ENCODE data around the gene IGFLR1.
"Not testable (repeated sequence)": the region's sequence is repeated elsewhere in the genome, so short reads cannot be mapped to it uniquely, and the experiment has no call there.

DNA sequence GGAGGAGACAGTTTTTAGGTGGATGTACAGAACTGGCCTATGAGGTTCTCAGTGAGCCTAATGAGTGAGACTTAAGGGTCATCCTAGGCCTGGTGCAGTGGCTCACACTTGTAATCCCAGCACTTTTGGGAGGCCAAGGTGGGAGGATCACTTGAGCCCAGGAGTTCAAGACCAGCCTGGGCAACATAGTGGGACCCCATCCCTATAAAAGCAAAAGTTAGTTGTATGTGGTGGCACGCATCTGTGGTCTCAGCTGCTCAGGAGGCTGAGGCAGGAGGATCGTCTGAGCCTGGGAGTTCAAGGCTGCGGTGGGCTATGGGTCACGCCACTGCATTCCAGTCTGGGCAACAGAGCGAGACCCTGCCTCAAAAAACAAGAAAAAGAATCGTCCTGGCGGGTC, 18.1 kb downstream of the IGFLR1 start:
- not testable (repeated sequence) for TF ChIP-seq CTCF (IDR thresholded peaks at IDR 0.05); ZFX (IDR thresholded peaks at IDR 0.05; ENCODE audit: borderline replicate concordance)

Measured in 22Rv1 (cell line).